Smooth muscle cell (in vitro differentiated cells): ENCODE measurements around the gene GAS7. TPM values are rescaled to one million over a fixed set of nuclear protein-coding genes. Genes with fewer than 3 reads are reported as not detected.

ENCODE experiments used
- DNase-seq: peaks from one replicate; lab custom pipeline; 2025; ENCODE audit not compliant: unreplicated experiment; lab: John Stamatoyannopoulos, UW
- H2AFZ ChIP-seq: fragments of 200-600 bp; sonication (generic); 2 replicates; pipeline ENCODE4 v1.6.0; 2016; ENCODE audit warnings: antibody characterized with exemption, low read depth, mild to moderate bottlenecking
- H3F3A ChIP-seq: fragments of 200-600 bp; sonication (generic); 2 replicates; pipeline ENCODE4 v1.6.0; 2017; ENCODE audit warnings: antibody characterized with exemption, low read depth
- H3K27ac ChIP-seq: fragments of 200-600 bp; sonication (generic); 2 replicates; pipeline ENCODE4 v1.5.1; 2016; ENCODE audit warnings: low read depth, mild to moderate bottlenecking
- H3K27me3 ChIP-seq: fragments of 200-600 bp; sonication (generic); 2 replicates; pipeline ENCODE4 v1.6.1; 2016; ENCODE audit warnings: low read depth, mild to moderate bottlenecking
- H3K36me3 ChIP-seq: fragments of 200-600 bp; sonication (generic); 2 replicates; pipeline ENCODE4 v1.5.1; 2016; ENCODE audit warnings: low read depth
- H3K4me1 ChIP-seq: fragments of 200-600 bp; sonication (generic); 2 replicates; pipeline ENCODE4 v1.5.1; 2016; ENCODE audit warnings: low read depth
- H3K4me2 ChIP-seq: fragments of 200-600 bp; sonication (generic); 2 replicates; pipeline ENCODE4 v1.6.0; 2016; ENCODE audit warnings: mild to moderate bottlenecking
- H3K4me3 ChIP-seq: fragments of 200-600 bp; sonication (generic); 2 replicates; pipeline ENCODE4 v1.5.1; 2016; ENCODE audit warnings: mild to moderate bottlenecking
- H3K79me2 ChIP-seq: fragments of 200-600 bp; sonication (generic); 2 replicates; pipeline ENCODE4 v1.6.0; 2016; ENCODE audit warnings: low read depth, mild to moderate bottlenecking
- H3K9ac ChIP-seq: fragments of 200-600 bp; sonication (generic); 2 replicates; pipeline ENCODE4 v1.6.0; 2016; ENCODE audit warnings: low read depth
- H3K9me3 ChIP-seq: fragments of 200-600 bp; sonication (generic); replicated peaks from 2 replicates; pipeline ENCODE4 v1.5.1; 2016; ENCODE audit warnings: low read depth
- H4K20me1 ChIP-seq: fragments of 200-600 bp; sonication (generic); 2 replicates; pipeline ENCODE4 v1.6.0; 2016; ENCODE audit warnings: low read depth
- WGBS: methylation state at CpG from one replicate; pipeline ENCODE4 v1.1.7; 2016; ENCODE audit warnings: low lambda C conversion rate; 5-methylcytosine and 5-hydroxymethylcytosine counted together
- polyA plus RNA-seq: library from polyadenylated mRNA; unstranded; fragments of >200 nt; fragmentation: Nextera tagmentation; extraction: Ambion mirVana; gene quantifications from 2 replicates; pipeline ENCODE4 v1.2.1, GENCODE V29; 2016
- total RNA-seq: library from RNA; depleted of rRNA; stranded (reverse); fragments of >200 nt; gene quantifications from 2 replicates; pipeline ENCODE4 v1.2.3, GENCODE V29; 2014
- TF ChIP-seq, protein P1 (sequence below): fragments of 200-600 bp; sonication (generic); IDR thresholded peaks from 2 replicates; pipeline ENCODE4 v1.5.1; 2017; ENCODE audit warnings: borderline replicate concordance, mild to moderate bottlenecking, antibody characterized with exemption; ENCODE audit not compliant: insufficient read depth, poor library complexity, severe bottlenecking

GAS7 gene
- total and polyA plus RNA-seq, 2 experiments from 2014 or later, result 86.8 to 103 TPM

DNA sequence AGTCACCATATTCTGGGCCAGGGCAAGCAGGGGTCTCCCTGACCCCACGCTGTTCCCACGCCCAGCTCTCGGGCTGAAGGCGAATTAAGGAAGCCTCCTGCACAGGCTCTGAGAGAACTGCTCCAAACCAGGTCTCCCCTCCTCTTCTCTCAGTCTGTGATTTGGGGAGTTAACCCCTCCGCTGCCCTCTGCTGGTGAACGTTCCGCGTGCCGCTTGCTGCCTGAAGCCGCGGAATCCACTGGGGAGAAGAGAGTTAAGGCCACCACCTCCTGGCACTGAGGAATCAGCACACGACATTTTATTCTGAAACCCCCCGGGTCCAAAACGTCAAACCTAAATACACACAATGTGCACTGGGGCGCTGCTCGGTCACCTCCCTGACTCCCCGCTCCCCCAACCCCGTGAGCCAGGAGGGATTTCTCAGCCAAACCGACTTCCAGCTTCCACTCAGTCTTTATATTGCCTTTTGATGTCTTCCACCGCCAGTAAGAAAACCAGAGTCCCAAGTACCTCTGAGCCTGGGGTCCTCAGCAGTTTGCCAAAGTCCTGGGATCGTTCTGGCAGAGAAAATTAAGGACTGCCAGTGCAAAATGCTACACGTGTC lies 238.9 kb downstream of the GAS7 start:
- peak; percentile 4 for DNase-seq
- Histone ChIP-seq H3K36me3 (no peaks in the 10 kb centered on the region), H4K20me1 (peaks cover 100% of the 10 kb centered on the region), H3K27ac (no peak overlapping the region), H3K79me2 (peaks cover 40% of the 10 kb centered on the region), H3K9me3 (no peaks in the 10 kb centered on the region), H3K27me3 (no peaks in the 10 kb centered on the region), H3K4me2 (no peak overlapping the region), H3K4me3 (no peak overlapping the region), H3F3A (peaks cover 4% of the 10 kb centered on the region), H3K9ac (no peak overlapping the region), H3K4me1 (no peaks in the 10 kb centered on the region), H2AFZ (no peak overlapping the region)
- WGBS, result 27% methylated on average over 22 of the region's 22 CpGs
- TF ChIP-seq, protein P1, sequence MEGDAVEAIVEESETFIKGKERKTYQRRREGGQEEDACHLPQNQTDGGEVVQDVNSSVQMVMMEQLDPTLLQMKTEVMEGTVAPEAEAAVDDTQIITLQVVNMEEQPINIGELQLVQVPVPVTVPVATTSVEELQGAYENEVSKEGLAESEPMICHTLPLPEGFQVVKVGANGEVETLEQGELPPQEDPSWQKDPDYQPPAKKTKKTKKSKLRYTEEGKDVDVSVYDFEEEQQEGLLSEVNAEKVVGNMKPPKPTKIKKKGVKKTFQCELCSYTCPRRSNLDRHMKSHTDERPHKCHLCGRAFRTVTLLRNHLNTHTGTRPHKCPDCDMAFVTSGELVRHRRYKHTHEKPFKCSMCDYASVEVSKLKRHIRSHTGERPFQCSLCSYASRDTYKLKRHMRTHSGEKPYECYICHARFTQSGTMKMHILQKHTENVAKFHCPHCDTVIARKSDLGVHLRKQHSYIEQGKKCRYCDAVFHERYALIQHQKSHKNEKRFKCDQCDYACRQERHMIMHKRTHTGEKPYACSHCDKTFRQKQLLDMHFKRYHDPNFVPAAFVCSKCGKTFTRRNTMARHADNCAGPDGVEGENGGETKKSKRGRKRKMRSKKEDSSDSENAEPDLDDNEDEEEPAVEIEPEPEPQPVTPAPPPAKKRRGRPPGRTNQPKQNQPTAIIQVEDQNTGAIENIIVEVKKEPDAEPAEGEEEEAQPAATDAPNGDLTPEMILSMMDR, result peak; percentile 55

DNA sequence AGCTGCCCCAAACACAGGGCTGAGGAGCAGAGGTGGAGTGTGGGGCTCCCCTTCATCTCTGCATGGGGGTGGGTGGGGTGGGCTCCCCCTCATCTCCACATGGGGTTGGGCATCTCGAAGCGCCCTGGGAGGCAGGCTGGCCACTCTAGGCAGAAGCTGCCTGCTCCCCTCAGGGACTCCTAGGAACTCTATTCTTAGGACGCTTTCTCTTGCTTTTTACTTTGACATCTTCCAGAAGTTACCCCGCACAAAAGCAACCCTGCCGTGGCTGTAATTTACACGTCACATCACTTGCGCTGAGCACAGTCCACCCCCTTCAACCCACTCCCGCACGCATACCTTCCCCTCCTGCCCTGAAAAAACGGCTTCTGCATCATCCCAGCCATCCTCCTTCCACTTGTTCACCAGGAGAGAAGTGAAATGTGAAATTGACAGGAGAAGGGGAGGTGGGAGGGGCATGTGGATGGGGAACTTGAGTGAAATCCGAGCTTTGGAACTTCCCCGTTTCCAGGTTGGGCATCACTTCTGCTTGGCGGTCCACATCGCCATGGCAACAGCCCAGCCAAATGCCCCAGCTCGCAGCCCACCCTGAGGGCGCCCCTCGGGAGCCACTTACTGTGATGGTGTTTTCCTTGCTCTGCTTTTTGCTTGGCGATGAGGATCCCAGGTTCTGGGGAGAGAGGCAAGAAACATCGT lies 239.7 kb downstream of the GAS7 start:
- Histone ChIP-seq H3K4me3 (no peak overlapping the region), H3K9ac (no peak overlapping the region), H3K79me2 (peaks cover 33% of the 10 kb centered on the region), H3K9me3 (no peaks in the 10 kb centered on the region), H3K36me3 (no peaks in the 10 kb centered on the region), H3K27me3 (no peaks in the 10 kb centered on the region), H3K4me1 (no peaks in the 10 kb centered on the region), H4K20me1 (peaks cover 100% of the 10 kb centered on the region), H2AFZ (no peak overlapping the region), H3F3A (peaks cover 4% of the 10 kb centered on the region), H3K4me2 (no peak overlapping the region), H3K27ac (no peak overlapping the region)
- no peak for DNase-seq
- WGBS, result 83% methylated on average over 19 of the region's 19 CpGs
- TF ChIP-seq, protein P1, result no peak

DNA sequence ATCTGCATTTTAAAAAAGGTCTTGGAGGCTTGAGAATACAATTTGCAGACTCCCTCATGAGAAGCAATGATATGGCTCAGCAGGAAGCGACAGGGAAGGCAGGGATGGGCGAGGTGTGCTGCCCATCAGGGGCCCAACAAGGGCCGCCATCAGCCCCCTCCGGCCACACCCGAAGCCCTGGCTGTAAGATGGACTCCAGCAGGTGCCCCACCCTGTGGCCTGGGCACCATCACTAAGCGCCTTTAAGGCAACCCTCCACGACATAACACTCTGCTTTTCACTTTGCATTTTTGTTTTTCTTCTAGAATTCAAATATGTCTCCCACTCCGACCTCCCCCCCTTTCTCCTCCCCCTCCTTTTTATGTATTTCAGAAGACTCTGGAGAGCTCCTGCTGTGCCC lies 241.2 kb downstream of the GAS7 start:
- no peaks in the 10 kb centered on the region for H3K36me3 ChIP-seq
- no peak overlapping the region for H3K4me3 ChIP-seq
- H4K20me1 ChIP-seq, result peaks cover 100% of the 10 kb centered on the region
- 95% methylated on average over 7 of the region's 8 CpGs for WGBS
- no peaks in the 10 kb centered on the region for H3K4me1 ChIP-seq
- no peaks in the 10 kb centered on the region for H3K27me3 ChIP-seq
- H3K9ac ChIP-seq, result no peak overlapping the region
- TF ChIP-seq, protein P1, result no peak
- H3F3A ChIP-seq, result no peaks in the 10 kb centered on the region
- H3K4me2 ChIP-seq, result no peak overlapping the region
- peaks cover 19% of the 10 kb centered on the region for H3K79me2 ChIP-seq
- no peak for DNase-seq
- H3K9me3 ChIP-seq, result no peaks in the 10 kb centered on the region
- no peak overlapping the region for H3K27ac ChIP-seq
- no peak overlapping the region for H2AFZ ChIP-seq
